HUES64 (cell line): ENCODE data around the gene COA7.

Source experiments
- H3K27ac ChIP-seq: 2 replicates; pipeline ENCODE4 v1.7.0; 2013; ENCODE audit warnings: low read depth, low read length, inconsistent platforms
- H3K27me3 ChIP-seq: 2 replicates; pipeline ENCODE4 v1.6.1; 2013; ENCODE audit warnings: mild to moderate bottlenecking, low read length; ENCODE audit not compliant: insufficient read depth
- H3K36me3 ChIP-seq: 2 replicates; pipeline ENCODE4 v1.6.1; 2013; ENCODE audit warnings: mild to moderate bottlenecking, low read length; ENCODE audit not compliant: insufficient read depth
- H3K4me1 ChIP-seq: 2 replicates; pipeline ENCODE4 v1.6.1; 2013; ENCODE audit warnings: mild to moderate bottlenecking, low read length, moderate library complexity; ENCODE audit not compliant: insufficient read depth
- H3K4me3 ChIP-seq: 2 replicates; pipeline ENCODE4 v1.5.1; 2013; ENCODE audit warnings: mild to moderate bottlenecking, low read length, moderate library complexity
- H3K9ac ChIP-seq: 2 replicates; pipeline ENCODE4 v1.6.1; 2013; ENCODE audit warnings: mild to moderate bottlenecking, low read depth, low read length
- H3K9me3 ChIP-seq: 2 replicates; pipeline ENCODE4 v1.6.1; 2013; ENCODE audit warnings: low read depth, low read length; ENCODE audit not compliant: insufficient read depth
- WGBS: fragments of 150-250, 120-280 bp; methylation state at CpG from one replicate; pipeline ENCODE4 v1.1.7; 2013; ENCODE audit warnings: missing lambda C conversion rate; 5-methylcytosine and 5-hydroxymethylcytosine counted together

Gene COA7

DNA sequence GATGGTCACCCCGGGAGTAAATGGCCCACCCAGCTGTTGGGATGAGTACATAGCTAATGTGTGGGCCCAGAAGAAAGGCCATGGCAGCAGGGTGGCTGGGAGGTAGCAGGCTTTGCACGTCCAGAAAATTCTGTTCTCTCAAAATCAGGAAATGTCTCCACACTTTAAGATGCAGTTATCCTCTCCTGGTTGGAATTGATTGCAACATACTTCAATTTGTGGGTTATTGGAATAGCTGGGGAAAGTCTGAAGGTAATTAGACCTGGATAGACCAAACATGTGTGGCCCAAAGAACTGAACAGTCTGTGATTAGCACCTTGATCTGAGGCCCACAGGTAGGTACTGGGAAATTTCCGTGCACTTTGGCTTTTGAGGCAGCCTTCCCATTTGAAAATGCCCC is 30.2 kb downstream of the COA7 start:
- no peaks in the 10 kb centered on the region for H3K9me3 ChIP-seq
- WGBS, result 98% methylated on average over 3 of the region's 3 CpGs
- H3K9ac ChIP-seq, result no peak overlapping the region
- no peaks in the 10 kb centered on the region for H3K36me3 ChIP-seq
- no peaks in the 10 kb centered on the region for H3K27me3 ChIP-seq
- H3K4me3 ChIP-seq, result no peak overlapping the region
- H3K4me1 ChIP-seq, result no peaks in the 10 kb centered on the region
- no peak overlapping the region for H3K27ac ChIP-seq

DNA sequence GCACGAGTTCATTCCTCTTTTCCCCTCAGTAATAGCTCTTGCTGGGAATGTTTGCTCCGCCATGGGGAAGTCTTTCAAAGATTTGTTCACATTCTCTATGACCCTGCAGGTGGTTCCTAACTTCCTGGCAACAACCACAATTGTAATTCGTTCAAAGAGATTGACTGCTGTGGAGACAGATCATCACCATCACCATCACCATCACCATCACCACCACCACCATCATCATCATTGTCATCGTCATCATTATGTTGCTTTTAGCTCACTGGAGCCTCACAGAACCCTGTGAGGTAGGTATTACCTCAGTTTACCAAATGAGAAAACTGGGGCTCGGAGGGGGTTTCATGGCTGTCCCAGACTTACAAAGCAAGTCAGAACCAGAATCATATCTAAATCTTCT is 30.9 kb downstream of the COA7 start:
- Histone ChIP-seq H3K9ac (no peak overlapping the region), H3K27me3 (no peaks in the 10 kb centered on the region), H3K36me3 (no peaks in the 10 kb centered on the region), H3K9me3 (no peaks in the 10 kb centered on the region), H3K4me1 (peaks cover 6% of the 10 kb centered on the region), H3K27ac (no peak overlapping the region), H3K4me3 (no peak overlapping the region)
- 80% methylated on average over 5 of the region's 5 CpGs for WGBS

DNA sequence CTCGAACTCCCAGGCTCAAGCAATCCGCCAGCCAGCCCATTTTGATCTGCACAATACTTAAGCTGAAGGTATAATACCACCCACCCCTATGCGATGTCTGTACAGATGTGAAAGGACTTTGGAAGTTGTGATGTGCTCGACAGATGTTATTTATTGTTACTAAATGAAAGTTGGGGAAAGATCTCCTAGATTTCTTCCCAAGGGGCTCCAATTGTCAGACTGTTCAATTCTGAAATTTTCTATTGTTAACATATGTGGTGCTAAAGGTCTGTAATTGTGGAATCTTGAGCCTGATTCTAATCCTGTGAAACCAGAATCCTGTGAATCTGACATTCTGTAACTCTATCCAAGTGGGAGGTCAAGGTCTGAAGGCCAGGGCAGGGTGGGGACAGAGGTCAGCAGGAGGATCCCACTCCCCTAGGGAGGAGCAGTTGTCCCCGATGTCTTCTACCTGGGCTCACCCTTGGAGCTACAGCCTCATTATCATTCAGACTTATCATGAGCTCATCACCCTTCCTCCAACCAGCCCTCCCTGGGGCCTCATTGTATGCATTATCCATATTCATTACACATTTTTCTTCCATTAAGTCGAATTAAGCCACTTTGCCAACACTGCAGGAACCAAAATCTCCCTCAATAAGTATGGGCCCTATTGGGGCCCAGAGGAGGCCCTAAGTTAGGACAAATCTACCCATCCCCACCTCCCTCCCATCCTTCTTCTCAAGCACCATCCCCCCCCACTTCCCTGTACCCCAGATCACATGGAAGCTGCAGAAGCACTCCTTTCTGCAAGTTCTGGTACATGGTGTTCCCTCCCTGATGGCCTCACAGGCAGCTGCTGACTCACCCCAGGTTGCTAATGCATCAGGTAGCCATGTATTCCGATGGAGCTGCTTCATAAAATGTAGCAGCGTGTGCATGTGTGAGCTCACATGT is 32.9 kb downstream of the COA7 start:
- Histone ChIP-seq H3K36me3 (no peaks in the 10 kb centered on the region), H3K9me3 (no peaks in the 10 kb centered on the region), H3K27ac (no peak overlapping the region), H3K4me1 (peaks cover 17% of the 10 kb centered on the region), H3K27me3 (no peaks in the 10 kb centered on the region), H3K9ac (no peak overlapping the region), H3K4me3 (no peak overlapping the region)
- WGBS, result 90% methylated on average over 8 of the region's 8 CpGs

DNA sequence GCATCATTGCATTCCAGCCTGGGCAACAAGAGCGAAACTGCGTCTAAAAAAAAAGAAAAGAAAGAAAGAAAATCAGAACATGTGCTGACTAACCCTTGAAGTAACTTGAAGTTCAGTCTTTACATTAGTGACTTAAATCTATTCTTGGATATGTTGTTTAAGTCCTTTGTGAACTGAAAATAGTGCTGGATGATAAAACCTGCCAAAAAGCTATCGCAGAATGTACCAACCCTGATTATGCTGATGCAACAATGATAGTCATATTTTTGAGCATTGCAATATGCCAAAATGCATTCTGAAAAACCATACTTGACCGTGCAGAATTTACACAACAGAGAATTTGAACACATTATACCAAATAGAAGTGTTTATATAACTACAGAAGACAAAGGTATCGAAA is 34.4 kb downstream of the COA7 start:
- H3K27me3 ChIP-seq, result no peaks in the 10 kb centered on the region
- 93% methylated on average over 4 of the region's 5 CpGs for WGBS
- no peak overlapping the region for H3K4me3 ChIP-seq
- H3K27ac ChIP-seq, result no peak overlapping the region
- H3K9ac ChIP-seq, result no peak overlapping the region
- H3K36me3 ChIP-seq, result no peaks in the 10 kb centered on the region
- no peaks in the 10 kb centered on the region for H3K9me3 ChIP-seq
- H3K4me1 ChIP-seq, result peaks cover 30% of the 10 kb centered on the region

DNA sequence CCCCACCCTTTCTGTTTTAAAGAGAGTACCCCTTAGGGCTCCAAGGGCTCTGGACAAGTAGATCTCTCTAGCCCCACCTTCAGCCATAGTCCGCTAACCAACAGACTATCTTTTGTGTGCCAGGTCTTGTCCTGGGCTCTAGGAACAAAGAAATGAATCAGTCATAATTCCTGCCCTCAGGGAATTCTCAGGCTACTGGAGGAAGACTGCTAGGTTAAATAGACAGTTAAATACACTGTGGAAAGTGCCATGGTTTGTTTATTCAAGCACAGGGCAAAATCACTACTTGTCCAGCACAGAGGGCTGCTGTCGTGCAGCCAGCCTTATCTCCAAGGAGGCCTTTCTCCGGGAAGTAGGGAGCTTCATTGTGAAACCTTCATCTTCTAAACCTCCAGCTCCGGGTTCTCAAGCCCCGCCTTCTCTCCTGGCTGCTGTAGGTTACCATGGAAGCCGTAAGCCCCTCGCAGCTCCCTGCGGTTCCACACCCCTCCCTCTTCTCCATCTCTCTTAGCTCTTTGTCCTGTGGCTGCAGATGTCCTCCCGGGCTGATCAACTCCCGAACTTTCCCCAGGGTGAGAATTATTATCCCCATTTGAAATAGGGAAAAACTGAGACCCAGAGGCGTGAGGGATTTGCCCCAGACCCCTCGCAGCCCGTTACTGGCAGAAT is 35.4 kb downstream of the COA7 start:
- peak overlapping the region; percentile 29; the same call in 1 of the 2 replicates for H3K9ac ChIP-seq
- peaks cover 30% of the 10 kb centered on the region for H3K4me1 ChIP-seq
- H3K4me3 ChIP-seq, result peak overlapping the region; percentile 26
- no peaks in the 10 kb centered on the region for H3K36me3 ChIP-seq
- H3K27ac ChIP-seq, result peak overlapping the region; percentile 75
- no peaks in the 10 kb centered on the region for H3K9me3 ChIP-seq
- H3K27me3 ChIP-seq, result no peaks in the 10 kb centered on the region
- 14% methylated on average over 13 of the region's 13 CpGs for WGBS

DNA sequence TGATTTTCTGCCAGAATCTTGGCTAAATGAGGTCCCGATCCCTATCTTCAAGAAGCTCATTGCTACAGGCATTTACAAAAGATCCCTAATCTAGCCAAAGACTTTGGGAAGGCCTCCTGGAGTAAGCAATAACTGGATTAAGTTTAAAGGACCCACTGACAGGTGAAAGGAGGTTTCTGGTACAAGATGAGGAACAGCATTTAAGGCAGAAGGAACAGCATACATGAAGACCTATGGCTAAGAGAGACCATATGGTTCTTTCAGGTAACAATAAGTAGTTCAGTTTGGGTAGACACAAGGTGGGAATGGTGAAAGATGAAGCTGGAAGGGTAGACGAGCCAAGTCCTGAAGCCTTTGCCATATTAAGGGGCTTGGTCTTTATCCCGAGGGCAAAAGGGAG is 37.3 kb downstream of the COA7 start:
- Histone ChIP-seq H3K9me3 (no peaks in the 10 kb centered on the region), H3K27me3 (no peaks in the 10 kb centered on the region), H3K9ac (no peak overlapping the region), H3K27ac (peak overlapping the region; percentile 76; the same call in 1 of the 2 replicates), H3K4me1 (peaks cover 30% of the 10 kb centered on the region), H3K36me3 (no peaks in the 10 kb centered on the region), H3K4me3 (no peak overlapping the region)
- 93% methylated on average over 3 of the region's 3 CpGs for WGBS

DNA sequence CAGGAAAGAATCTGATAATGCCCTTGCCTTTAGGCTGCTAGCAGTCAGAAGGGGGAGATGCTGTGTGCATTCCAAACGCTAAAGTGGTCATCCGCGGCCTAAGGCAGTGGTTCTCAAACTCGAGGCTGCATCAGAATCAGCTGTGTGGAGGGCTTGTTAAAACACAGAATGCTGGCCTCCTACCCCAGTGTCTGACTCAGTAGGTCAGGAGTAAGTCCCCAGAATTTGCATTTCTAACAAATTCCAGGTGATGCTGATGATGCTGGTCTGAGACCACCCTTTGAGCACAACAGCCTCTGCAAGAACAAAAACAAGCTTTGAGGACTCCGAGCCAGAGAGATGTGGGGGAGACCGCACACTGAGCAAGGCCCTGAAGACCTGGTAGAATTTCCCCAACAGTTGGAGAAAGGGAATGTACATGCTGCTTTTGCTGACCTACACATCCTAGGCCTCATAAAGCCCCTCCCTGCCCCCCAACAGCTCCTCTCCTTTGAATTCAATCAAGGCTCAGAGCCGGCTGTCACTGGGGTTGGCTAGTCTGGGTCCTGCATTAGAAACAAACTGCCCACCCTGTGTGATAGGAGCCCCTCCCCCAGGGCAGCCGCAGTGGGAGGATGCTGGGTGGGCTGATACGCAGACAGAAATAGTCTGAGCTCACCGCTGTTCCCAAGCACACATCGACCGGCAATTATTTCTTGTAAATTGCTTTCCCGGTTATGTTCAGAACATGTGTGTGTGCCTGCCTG is 38.1 kb downstream of the COA7 start:
- Histone ChIP-seq H3K36me3 (no peaks in the 10 kb centered on the region), H3K4me3 (no peak overlapping the region), H3K9me3 (no peaks in the 10 kb centered on the region), H3K27me3 (no peaks in the 10 kb centered on the region), H3K4me1 (peaks cover 30% of the 10 kb centered on the region), H3K27ac (peak overlapping the region; percentile 76; the same call in 1 of the 2 replicates), H3K9ac (no peak overlapping the region)
- WGBS, result 28% methylated on average over 13 of the region's 13 CpGs

DNA sequence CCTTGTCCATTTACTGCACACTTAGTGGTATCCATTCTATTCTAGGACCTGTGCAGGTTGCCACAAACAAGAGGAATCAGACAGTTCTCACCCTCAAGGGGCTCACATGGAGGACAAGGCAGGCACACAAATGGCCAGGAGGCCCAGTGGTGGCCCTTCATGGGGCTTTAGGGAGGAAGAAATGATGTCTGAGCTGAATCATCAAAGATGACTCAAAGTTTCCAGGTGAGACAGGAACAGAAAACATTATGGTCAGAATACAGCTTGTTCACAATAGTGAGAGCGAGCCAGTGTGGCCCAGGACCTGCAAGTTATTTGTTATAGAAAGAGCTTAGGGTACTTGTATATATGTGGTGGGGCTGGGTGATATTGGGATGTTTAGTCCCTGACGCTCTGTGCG is 38.8 kb downstream of the COA7 start:
- H3K36me3 ChIP-seq, result no peaks in the 10 kb centered on the region
- H3K4me1 ChIP-seq, result peaks cover 30% of the 10 kb centered on the region
- H3K27ac ChIP-seq, result peak overlapping the region; percentile 76; the same call in 1 of the 2 replicates
- no peaks in the 10 kb centered on the region for H3K9me3 ChIP-seq
- no peaks in the 10 kb centered on the region for H3K27me3 ChIP-seq
- H3K9ac ChIP-seq, result no peak overlapping the region
- WGBS, result 81% methylated on average over 3 of the region's 3 CpGs
- no peak overlapping the region for H3K4me3 ChIP-seq

DNA sequence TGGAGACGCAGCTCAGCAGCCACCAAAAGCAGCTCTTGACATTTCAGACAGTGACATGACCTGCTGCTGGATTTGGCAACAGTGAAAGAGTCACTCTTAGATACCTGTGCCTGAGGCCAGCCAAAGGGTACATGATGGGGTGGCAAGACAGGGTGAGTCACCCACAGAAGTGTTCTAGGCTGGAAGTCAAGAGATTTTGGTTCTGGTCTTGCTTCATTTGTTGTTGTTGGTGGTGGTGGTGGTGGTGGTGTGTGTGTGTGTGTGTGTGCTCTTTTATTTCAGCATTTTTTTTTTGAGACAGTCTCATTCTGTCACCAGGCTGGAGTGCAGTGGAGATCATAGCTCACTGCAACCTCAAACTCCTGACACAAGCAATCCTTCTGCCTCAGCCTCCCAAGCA is 39.4 kb downstream of the COA7 start:
- Histone ChIP-seq H3K9me3 (no peaks in the 10 kb centered on the region), H3K9ac (no peak overlapping the region), H3K36me3 (no peaks in the 10 kb centered on the region), H3K27ac (no peak overlapping the region), H3K4me3 (no peak overlapping the region), H3K4me1 (peaks cover 30% of the 10 kb centered on the region), H3K27me3 (no peaks in the 10 kb centered on the region)
- 92% methylated on average over 1 of the region's 1 CpG for WGBS

DNA sequence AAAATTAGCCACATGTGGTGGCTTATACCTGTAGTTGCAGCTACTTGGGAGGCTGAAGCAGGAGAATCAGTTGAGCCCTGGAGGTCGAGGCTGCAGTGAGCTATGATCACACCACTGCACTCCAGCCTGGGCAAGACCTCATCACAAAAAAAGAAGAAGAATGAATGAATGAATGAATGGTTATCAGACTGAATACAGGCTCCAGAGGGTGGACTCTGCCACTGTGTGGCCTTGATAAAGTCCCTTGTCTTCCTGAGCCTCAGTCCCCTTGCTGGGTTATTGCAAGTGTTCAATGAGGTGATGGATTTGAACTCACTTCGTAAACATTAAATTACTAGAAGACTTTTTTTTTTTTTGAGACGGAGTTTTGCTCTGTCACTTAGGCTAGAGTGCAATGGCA is 40.4 kb downstream of the COA7 start:
- H3K36me3 ChIP-seq, result no peaks in the 10 kb centered on the region
- no peak overlapping the region for H3K4me3 ChIP-seq
- no peak overlapping the region for H3K27ac ChIP-seq
- H3K9me3 ChIP-seq, result no peaks in the 10 kb centered on the region
- H3K9ac ChIP-seq, result no peak overlapping the region
- H3K4me1 ChIP-seq, result peaks cover 28% of the 10 kb centered on the region
- 95% methylated on average over 3 of the region's 3 CpGs for WGBS
- no peaks in the 10 kb centered on the region for H3K27me3 ChIP-seq

DNA sequence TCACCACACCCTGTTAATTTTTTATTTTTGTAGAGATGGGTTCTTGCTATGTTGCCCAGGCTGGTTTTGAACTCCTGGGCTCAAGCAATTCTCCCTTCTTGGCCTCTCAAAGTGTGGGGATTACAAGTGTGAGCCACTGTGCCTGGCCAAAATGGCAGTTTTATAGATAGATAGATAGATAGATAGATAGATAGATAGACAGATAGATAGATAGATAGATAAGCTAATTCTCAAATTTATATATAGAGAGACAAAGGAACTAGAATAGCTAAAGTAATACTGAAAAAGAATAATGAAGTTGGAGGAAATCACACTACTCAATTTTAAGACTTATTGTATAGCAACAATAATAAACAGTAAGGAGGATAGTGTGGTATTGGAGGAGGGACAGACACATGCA is 44.1 kb downstream of the COA7 start:
- Histone ChIP-seq H3K27me3 (no peaks in the 10 kb centered on the region), H3K27ac (no peak overlapping the region), H3K9me3 (no peaks in the 10 kb centered on the region), H3K4me1 (peaks cover under 1% of the 10 kb centered on the region), H3K9ac (no peak overlapping the region), H3K4me3 (no peak overlapping the region), H3K36me3 (no peaks in the 10 kb centered on the region)
